CD1c-positive myeloid dendritic cell (primary cell): Measurements from ENCODE around the gene CCL5.
A peak's percentile ranks its signal among the peaks of the same experiment; 100 is the strongest.

Experiments used
- DNase-seq: peaks from one replicate; pipeline ENCODE4 v3.0.0-alpha.2; 2016; ENCODE audit errors: extremely low spot score

Gene CCL5

GRCh38 chr17:35879773-35880654 lies at the start of gene CCL5:
Gene CCL5 (minus strand): TSS chr17:35880360.
- peak; percentile 57 for DNase-seq

- DNase-seq: no peak
Observed at GRCh38 chr17:35927714-35928113, 47.6 kb upstream of the CCL5 start.

DNA sequence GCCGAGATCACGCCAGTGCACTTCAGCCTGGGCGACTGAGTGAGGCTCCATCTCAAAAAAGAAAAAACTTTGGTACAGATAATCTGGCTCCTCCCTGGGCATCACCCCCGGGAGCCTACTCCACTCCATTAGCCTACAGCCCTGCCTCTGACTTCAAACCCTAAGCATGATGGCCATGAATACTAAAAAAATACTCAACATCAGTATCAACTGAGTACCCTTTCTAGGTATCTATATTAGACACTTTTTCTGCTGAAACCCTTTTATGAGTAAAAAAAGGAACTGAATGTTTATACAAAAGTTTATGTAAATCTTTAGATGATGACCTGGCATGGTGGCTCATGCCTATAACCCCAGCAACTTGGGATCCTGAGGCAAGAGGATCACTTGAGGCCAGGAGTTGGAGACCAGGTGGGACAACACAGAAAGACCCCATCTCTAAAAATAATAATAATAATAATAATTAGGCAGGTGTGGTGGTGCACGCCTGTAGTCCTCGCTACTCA lies 43.5 kb upstream of the CCL5 start:
- DNase-seq: no peak

GRCh38 chr17:35920229-35920628 lies 40.1 kb upstream of the CCL5 start:
- no peak for DNase-seq

DNA sequence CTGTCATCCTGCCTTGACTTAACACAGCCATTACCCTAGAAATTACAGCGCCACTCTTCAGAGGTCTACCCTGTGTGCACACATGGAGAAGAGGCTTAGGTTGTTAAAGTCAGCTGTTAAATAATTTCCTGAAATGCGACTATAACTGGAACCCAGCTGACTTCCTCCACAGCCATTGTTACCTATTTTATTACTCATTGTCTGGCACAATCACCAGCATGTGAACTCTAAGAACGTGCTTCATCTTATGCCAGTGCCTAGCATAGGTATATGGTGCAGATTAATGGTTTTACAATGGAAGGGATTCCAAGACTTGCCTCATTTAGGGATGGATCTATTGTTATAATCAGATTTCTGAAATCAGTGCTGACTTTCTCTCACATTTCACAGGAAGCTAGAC lies 38.5 kb upstream of the CCL5 start:
- DNase-seq: no peak

DNA sequence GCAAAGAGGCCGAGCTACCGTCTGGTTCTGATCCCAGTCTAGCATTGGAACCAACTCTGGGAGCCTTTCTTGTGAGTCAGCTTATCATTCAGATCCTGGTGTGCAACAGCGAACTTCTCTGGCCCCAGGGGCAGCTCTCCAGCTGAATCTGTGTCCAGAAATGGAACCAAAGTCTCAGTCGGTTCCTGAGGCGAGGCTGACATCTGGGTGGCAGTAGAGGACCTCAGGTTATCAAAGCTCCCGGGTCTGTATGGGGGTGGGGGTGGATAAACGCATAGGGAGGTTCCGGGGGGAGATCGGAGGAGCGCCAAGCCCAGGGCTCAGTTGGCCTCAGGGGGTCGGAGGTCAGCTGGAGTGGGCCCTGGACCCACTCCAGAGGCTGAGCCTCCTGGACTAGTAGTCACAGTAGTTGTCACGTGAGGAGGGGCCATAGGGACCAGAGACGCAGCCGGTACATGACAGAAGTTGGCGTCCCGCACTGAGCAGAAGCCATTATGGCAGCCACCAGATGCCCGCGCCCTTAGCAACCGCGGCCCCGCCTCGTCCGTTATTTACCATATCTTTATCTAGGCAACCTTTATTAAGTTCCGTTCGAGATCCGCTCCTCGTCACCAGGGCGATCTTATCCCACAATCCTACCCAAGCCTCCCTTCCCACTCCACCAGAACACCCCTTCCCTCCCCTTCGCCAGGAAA lies 37.5 kb upstream of the CCL5 start:
- DNase-seq: no peak

DNA sequence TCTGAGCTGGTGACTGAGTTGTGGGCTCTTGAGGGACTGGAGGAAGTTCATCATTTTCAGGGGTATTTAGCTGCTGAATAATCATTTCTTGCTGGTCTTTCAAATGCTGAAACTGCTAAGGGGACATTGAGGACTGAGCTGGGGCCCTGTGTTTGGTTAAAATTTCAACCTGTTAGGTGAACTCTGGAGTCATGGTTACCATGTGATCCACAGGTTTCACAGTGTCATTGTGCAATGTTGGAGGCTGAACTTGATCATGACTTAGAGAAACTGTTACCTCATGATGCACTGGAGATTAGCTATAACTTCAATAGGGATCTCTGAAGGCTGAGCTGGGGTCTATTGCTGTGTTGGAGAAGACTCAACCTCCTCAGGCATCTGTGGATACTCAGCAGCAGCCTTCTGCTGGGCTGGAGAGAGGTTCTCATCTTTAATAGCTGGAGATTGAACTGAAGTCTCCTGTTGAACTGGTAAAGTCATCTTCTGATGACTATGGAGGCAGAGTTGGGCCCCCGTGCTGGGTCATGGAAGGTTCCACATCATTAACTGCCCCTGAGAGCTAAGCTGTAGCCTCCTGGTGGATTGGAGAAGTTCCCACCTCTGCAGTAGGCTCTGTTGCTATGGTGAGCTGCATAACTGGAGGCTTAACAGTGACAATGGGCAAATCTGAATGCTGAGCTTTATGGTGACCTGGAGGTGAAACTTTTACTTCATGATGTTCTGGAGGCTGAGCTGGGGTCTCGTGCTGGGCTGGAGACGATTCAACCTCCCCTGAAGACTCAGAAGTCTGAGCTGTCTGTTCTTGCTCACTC lies 35.2 kb upstream of the CCL5 start:
- DNase-seq: no peak

DNA sequence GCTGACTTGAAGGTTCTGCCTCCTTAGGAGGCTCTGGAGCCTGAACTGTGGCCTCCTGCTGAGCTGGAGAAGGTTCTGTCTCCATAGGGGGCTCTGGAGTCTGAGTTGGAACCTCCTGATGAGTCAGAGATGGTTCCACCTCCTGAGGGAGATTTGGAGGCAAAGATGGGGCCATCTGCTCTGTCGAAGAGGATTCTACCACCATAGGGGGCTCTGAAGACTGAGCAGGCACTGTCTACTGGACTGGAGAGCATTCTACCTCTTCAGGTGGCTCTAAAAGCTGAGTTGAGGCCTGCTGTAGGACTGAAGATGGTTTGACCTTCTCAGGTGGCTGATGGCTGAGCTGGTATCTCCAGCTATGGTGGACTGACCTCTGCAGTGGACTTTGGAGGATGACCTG lies 34.2 kb upstream of the CCL5 start:
- no peak for DNase-seq

DNA sequence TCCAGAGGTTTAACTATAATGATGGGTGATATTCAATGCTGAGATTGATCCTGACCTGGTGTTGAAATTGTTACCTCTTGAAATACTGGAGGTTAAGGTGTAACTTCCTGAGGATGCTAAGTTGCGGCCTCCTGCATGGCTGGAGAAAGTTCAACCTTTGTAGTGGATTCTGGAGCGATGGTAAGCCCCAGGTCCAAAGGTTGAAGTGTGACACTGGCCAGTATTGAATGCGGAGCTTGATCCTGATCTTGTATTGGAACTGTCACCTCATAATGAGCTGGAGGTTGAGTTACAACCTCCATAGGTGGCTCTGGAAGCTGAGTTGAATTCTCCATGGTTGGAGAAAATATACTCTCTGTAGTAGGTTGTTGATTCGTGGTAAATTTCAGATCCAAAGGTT lies 33.4 kb upstream of the CCL5 start:
- no peak for DNase-seq

DNA sequence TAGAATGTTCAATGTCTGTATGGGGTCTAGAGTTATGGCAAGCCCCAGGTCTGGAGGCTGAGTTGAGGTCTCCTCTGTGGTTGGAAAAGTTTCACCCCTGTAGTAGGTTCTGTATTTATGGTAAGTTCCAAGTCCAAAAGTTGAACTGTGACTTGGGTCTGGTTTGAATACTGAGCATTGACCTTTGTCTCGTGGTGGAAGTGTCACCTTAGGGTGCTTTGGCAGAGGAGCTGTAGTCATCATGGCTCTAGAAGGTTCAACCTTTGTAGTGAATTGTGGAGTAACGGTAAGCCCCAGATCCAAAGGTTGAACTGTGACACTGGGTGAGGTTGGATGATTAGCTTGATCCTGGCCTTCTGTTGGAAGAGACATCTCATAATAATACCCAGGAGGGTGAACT lies 32.8 kb upstream of the CCL5 start:
- DNase-seq: no peak

DNA sequence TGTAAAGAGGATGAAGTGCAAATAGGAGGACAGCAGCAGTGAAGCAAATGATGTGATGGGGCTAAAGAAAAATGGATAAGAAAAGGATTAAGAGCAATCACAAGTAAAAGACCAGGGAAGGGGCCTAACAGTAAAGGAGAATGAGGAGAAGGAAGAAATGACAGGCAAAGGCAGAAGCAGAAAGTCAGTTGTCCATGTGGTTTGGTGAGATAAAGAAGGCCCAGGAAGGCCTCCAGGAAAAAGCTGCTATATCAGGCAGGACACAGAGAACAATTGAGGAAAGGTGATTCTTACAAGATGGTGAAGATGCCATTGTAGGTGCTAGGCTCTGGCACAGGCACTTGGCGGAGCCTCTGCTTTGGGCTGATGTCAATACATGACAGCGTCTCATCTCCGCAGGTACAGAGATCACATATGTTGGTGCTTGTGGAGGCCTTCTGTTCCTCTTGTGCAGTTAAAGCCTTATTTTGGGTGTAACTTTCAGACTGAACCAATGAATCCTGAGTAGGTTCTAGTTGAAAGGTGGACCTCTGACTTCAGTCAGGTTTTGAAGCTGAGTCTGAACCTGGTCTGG lies 32.3 kb upstream of the CCL5 start:
- DNase-seq: no peak

- no peak for DNase-seq
Observed at GRCh38 chr17:35909408-35909807, 29.2 kb upstream of the CCL5 start.

DNA sequence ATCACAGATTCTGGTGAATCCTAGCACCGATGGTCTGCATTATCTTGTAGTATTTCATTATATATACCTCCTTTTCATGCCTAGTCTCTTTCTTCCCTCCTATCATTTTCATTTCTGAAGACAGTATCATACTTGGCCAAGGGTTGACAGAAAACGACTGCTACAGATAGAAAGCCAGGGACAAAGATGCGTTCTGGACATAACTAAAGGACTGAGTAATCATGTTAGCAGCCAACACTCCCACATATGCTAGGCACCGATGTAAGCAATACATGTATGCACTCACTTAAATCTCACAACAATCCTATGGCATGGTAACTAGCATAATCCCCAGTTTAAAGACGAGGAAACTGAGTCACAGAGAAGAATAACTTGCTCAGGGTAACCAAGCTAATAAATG lies 27.5 kb upstream of the CCL5 start:
- no peak for DNase-seq

DNA sequence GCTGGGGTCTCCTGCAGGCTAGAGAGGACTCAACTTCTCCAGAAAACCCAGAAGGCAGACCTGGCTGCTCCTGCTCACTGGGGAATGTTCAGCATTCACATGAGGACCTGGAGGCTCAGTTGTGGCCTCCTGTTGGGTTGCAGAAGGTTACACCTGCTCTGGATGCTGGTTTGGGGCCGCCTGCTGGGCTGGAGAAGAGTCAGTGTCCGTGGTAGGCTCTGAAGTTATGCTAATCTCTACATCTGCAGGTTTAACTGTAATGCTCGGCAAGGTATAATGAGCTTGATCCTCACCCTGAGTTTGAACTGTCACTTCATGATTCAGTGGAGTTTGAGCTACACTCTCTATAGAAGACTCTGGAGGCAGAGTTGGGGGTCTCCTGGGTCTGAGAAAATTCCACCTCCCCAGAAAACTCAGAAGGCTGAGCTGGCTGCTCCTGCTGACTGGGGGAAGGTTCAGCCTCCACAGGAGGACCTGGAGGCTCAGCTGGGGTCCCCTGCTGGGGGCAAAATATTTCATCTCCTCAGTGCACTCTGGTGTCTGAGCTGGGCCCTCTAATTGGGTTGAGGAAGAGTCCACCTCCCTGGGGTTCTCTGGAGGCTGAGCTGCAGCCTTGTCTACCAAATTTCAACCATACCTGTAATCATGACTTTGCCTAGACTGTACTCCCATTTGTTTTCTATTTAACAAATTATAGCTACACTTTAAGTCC lies 26.9 kb upstream of the CCL5 start:
- DNase-seq: no peak

DNA sequence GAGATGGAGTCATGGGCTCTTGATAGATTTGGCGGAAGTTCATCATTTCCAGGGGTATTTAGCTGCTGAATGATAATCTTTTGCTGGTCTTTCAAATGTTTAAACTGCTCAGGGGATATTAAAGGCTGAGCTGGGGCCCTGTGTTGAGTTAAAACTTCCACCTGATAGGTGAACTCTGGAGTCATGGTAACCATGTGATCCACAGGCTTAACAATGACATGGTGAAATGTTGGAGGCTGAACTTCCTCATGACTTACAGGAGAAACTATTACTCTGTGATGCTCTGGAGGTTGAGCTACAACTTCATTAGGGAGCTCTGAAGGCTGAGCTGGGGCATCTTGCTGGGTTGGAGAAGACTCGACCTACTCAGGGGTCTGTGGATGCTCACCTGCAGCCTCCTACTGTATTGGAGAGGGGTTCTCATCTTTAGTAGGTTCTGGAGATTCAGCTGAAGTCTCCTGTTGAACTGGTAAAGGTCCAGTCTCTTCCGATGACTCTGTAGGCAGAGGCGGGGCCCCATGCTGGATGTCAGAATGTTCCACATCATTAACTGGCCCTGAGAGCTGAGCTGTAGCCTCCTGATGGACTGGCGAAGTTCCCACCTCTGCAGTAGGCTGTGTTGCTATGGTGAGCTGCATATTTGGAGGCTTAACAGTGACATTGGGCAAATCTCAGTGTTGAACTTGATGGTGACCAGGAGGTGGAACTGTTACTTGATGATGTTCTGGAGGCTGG lies 26.2 kb upstream of the CCL5 start:
- DNase-seq: no peak

DNA sequence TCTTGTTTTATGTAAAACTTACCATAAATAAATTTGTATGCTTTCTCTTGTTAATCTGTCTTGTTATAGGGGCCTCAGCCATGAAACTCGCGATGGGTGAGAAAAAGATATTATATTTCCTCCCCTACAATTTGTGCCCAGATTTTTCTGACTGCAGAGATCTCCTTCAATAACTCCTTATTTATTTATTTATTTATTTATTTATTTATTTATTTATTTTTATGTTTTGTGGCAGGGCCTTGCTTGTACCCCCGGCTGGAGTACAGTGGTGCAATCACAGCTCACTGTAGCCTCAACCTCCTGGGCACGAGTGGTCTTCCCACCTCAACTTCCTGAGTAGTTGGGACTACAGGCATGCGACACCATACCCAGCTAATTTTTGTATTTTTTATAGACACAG lies 23.3 kb upstream of the CCL5 start:
- DNase-seq: no peak

- no peak for DNase-seq
Observed at GRCh38 chr17:35901631-35902175, 21.5 kb upstream of the CCL5 start.

GRCh38 chr17:35900708-35901480 lies 20.7 kb upstream of the CCL5 start:
- DNase-seq: no peak

DNA sequence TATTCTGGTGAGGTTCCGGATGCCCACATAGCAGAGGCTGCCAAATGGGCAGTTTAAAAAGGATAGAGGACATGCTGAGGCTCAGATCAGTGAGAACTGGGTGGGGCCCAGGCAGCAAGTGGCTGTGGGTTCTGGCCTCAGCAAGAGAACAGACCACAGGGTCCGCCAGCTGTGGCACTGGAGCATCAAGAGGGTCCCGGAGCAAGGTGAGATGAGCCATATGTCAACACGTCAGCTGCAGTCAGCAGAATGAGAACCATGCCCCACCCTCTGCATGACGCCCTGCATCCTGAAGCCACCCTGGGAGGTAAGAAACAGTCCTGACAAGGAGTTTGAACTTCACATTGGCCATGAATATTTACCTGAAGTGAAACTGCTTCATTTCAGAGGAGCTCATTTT lies 20.1 kb upstream of the CCL5 start:
- no peak for DNase-seq
